Mesendoderm (in vitro differentiated cells): ENCODE measurements around the gene SPEG.
A peak's percentile ranks its signal among the peaks of the same experiment; 100 is the strongest.

Source experiments
- DNase-seq: peaks from one replicate; pipeline ENCODE4 v3.0.0; 2013
- H2AK5ac ChIP-seq: 2 replicates; pipeline ENCODE4 v1.6.1; 2013; ENCODE audit warnings: low read length, inconsistent platforms
- H2BK120ac ChIP-seq: 2 replicates; pipeline ENCODE4 v1.6.1; 2013; ENCODE audit warnings: low read depth, mild to moderate bottlenecking, low read length, moderate library complexity, mixed read lengths
- H2BK15ac ChIP-seq: replicated peaks from 2 replicates; pipeline ENCODE4 v1.6.1; 2013; ENCODE audit warnings: low read depth, mild to moderate bottlenecking, moderate library complexity
- H2BK5ac ChIP-seq: 2 replicates; pipeline ENCODE4 v1.6.1; 2013; ENCODE audit warnings: low read length, inconsistent platforms
- H3K18ac ChIP-seq: 2 replicates; pipeline ENCODE4 v1.6.1; 2013; ENCODE audit warnings: mild to moderate bottlenecking, low read length, mixed read lengths
- H3K23ac ChIP-seq: one replicate; pipeline ENCODE4 v1.6.1; 2013; ENCODE audit warnings: low read length
- H3K27ac ChIP-seq: 2 replicates; pipeline ENCODE4 v1.5.1; 2013; ENCODE audit warnings: low read depth, mild to moderate bottlenecking, inconsistent platforms, low read length, moderate library complexity
- H3K27me3 ChIP-seq: 2 replicates; pipeline ENCODE4 v1.6.1; 2013; ENCODE audit warnings: low read length, control low read depth, mild to moderate bottlenecking, inconsistent platforms; ENCODE audit not compliant: insufficient read depth, poor library complexity
- H3K36me3 ChIP-seq: 2 replicates; pipeline ENCODE4 v1.6.1; 2013; ENCODE audit warnings: low read length, inconsistent platforms; ENCODE audit not compliant: control insufficient read depth, insufficient read depth
- H3K4ac ChIP-seq: one replicate; pipeline ENCODE4 v1.6.1; 2013; ENCODE audit warnings: low read depth, mild to moderate bottlenecking, low read length, moderate library complexity
- H3K4me1 ChIP-seq: 2 replicates; pipeline ENCODE4 v1.6.1; 2013; ENCODE audit warnings: low read depth, low read length, inconsistent platforms; ENCODE audit not compliant: control insufficient read depth
- H3K4me2 ChIP-seq: 2 replicates; pipeline ENCODE4 v1.6.1; 2013; ENCODE audit warnings: low read length
- H3K4me3 ChIP-seq: 2 replicates; pipeline ENCODE4 v1.5.1; 2013; ENCODE audit warnings: mild to moderate bottlenecking, low read length
- H3K56ac ChIP-seq: one replicate; pipeline ENCODE4 v1.6.1; 2013; ENCODE audit warnings: low read length
- H3K79me1 ChIP-seq: 2 replicates; pipeline ENCODE4 v1.6.1; 2013; ENCODE audit warnings: low read length, inconsistent platforms
- H3K79me2 ChIP-seq: 2 replicates; pipeline ENCODE4 v1.6.1; 2013; ENCODE audit warnings: mild to moderate bottlenecking, low read length; ENCODE audit not compliant: control insufficient read depth, insufficient read depth
- H3K9ac ChIP-seq: 2 replicates; pipeline ENCODE4 v1.6.1; 2013; ENCODE audit warnings: low read length, inconsistent platforms
- H4K5ac ChIP-seq: one replicate; pipeline ENCODE4 v1.6.1; 2013; ENCODE audit warnings: low read length
- H4K8ac ChIP-seq: one replicate; pipeline ENCODE4 v1.6.1; 2013; ENCODE audit warnings: low read depth, mild to moderate bottlenecking, control low read depth, low read length, moderate library complexity
- WGBS: extraction: QIAGEN DNeasy Blood & Tissue Kit; methylation state at CpG from one replicate; pipeline ENCODE4 v1.1.7; 2013; ENCODE audit warnings: low lambda C conversion rate, missing lambda C conversion rate; ENCODE audit not compliant: insufficient coverage; ENCODE audit errors: extremely low coverage; 5-methylcytosine and 5-hydroxymethylcytosine counted together

The SPEG gene

DNA sequence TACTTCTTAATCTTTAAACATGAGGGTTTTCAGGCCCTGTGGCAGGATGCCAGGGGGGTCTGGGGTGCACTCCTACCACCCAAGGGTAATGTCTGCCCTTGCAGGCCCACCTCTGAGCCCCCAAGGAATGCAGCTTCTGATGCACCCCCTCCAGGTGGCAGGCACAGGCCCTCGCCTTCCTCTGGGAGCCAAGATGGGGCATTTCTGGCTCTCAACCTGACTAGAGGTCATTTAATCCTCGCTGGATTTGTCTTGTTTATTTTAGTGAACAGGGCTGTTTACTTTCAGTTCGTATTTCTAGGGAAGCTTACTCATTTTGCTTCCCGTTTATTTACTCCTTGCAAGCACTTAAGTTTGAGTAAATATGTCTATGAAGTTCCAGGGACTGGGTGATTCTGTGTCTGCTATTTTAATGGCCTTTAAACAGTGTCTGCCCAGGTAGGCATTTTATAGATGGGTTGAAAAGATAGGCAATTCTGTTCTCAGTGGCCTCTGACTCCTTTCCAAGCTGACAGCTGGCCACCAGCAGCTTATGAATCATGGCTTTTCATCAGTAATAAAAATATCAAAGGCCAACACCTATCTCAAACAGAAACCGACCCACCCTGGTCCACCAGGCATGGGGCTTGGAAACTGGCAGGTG is 35.8 kb upstream of the SPEG start:
- Histone ChIP-seq H3K4ac (no peak overlapping the region), H2BK15ac (no peak overlapping the region), H3K79me2 (no peaks in the 10 kb centered on the region), H3K56ac (no peak overlapping the region), H3K4me2 (no peak overlapping the region), H3K27ac (no peak overlapping the region), H3K9ac (no peak overlapping the region), H2AK5ac (no peak overlapping the region), H3K4me3 (no peak overlapping the region), H4K8ac (no peak overlapping the region), H2BK5ac (no peak overlapping the region), H4K5ac (no peak overlapping the region), H3K4me1 (no peaks in the 10 kb centered on the region), H3K23ac (no peak overlapping the region), H3K36me3 (no peaks in the 10 kb centered on the region), H2BK120ac (no peak overlapping the region), H3K27me3 (no peaks in the 10 kb centered on the region), H3K79me1 (no peaks in the 10 kb centered on the region), H3K18ac (no peak overlapping the region)
- no CpG with 5 or more reads among the region's 5 CpGs for WGBS
- DNase-seq, result no peak

DNA sequence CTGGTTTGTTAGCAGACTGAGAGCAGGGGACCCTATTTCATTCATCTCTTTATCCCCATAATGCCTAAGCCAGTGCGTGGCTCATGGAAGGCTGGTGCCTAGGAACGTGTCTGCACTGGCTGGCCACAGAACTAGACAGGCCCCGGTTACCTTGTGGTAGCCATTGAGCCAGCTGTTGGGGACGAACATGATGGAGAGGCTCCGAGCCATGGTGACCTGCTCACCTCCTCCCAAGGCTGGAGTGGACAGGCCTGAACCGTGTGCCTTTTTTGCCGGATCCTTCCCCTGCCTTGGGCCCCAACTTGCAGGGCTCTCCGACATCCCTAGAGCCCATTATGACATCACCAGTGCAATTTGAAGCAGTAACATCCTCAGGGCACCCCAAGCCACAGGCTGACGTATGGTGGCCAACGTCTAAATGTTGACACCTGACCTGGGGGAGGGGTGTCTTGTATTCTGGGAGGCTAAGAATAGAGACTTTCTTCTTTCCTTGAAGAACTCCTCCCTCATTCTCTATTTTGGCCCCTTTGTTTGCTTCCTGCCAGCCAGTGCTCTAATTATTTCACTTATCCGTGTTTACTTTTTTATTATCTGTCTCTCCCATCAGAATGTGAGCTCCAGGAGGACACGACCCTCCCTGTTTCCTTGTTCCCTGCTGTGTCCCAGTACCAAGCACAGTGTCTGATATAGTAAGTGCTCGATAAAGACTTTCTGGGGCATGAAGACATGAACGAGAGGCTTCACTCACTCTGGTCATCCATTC is 34.7 kb upstream of the SPEG start:
- H2BK15ac ChIP-seq, result no peak overlapping the region
- no peak overlapping the region for H2BK5ac ChIP-seq
- H3K18ac ChIP-seq, result no peak overlapping the region
- no peaks in the 10 kb centered on the region for H3K36me3 ChIP-seq
- H4K8ac ChIP-seq, result no peak overlapping the region
- no peaks in the 10 kb centered on the region for H3K79me1 ChIP-seq
- no peak overlapping the region for H3K9ac ChIP-seq
- no peak overlapping the region for H3K27ac ChIP-seq
- no peak overlapping the region for H3K4ac ChIP-seq
- H2BK120ac ChIP-seq, result no peak overlapping the region
- no peak for DNase-seq
- H2AK5ac ChIP-seq, result no peak overlapping the region
- no peak overlapping the region for H3K4me2 ChIP-seq
- no peaks in the 10 kb centered on the region for H3K4me1 ChIP-seq
- no peak overlapping the region for H3K4me3 ChIP-seq
- no peaks in the 10 kb centered on the region for H3K27me3 ChIP-seq
- no peaks in the 10 kb centered on the region for H3K79me2 ChIP-seq
- H3K56ac ChIP-seq, result no peak overlapping the region
- no peak overlapping the region for H3K23ac ChIP-seq
- H4K5ac ChIP-seq, result no peak overlapping the region
- WGBS, result no CpG with 5 or more reads among the region's 14 CpGs

DNA sequence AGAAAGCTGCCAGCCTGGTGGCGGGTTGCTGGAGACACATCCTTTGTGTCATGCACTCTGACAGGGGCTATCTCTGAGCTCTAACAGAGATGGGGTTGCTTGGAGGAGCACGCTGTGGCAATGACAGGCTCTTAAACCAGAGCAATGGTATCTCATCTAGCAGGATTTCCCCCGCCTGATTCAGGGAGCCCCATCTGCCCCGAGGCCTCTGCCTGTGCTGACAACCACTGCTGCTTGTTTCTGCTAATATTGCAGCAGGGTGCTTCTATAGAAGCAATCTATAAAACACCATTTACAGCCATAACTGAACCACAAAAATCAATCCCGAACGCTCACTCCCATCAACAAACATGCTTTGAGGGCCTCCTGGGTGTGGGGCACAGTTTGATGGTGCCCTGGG is 34.1 kb upstream of the SPEG start:
- Histone ChIP-seq H3K4me2 (no peak overlapping the region), H3K27me3 (no peaks in the 10 kb centered on the region), H3K18ac (no peak overlapping the region), H3K23ac (no peak overlapping the region), H2BK15ac (no peak overlapping the region), H3K4ac (no peak overlapping the region), H3K56ac (no peak overlapping the region), H3K79me1 (no peaks in the 10 kb centered on the region), H3K4me3 (no peak overlapping the region), H3K9ac (no peak overlapping the region), H2AK5ac (no peak overlapping the region), H3K36me3 (no peaks in the 10 kb centered on the region), H3K27ac (no peak overlapping the region), H4K5ac (no peak overlapping the region), H2BK120ac (no peak overlapping the region), H3K4me1 (no peaks in the 10 kb centered on the region), H2BK5ac (no peak overlapping the region), H4K8ac (no peak overlapping the region), H3K79me2 (no peaks in the 10 kb centered on the region)
- no peak for DNase-seq
- WGBS, result no CpG with 5 or more reads among the region's 6 CpGs

DNA sequence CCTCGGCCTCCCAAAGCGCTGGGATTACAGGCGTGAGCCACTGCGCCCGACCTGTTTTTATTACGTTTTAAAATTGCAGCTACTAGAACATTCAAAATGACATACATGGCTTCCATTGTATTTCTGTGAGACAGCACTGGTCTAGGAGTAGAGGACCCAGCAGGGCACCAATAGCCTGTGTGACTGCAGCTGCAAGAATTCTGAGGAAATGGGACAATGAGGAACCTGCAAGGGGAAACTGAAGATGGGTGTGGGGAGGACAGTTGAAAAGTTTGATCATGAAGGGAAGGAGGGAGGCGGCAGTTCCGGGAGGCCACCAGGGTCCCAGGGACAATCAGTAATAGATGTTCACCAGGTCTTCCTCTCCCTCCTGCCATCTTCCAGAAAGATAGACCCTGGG is 33.0 kb upstream of the SPEG start:
- H3K18ac ChIP-seq, result no peak overlapping the region

DNA sequence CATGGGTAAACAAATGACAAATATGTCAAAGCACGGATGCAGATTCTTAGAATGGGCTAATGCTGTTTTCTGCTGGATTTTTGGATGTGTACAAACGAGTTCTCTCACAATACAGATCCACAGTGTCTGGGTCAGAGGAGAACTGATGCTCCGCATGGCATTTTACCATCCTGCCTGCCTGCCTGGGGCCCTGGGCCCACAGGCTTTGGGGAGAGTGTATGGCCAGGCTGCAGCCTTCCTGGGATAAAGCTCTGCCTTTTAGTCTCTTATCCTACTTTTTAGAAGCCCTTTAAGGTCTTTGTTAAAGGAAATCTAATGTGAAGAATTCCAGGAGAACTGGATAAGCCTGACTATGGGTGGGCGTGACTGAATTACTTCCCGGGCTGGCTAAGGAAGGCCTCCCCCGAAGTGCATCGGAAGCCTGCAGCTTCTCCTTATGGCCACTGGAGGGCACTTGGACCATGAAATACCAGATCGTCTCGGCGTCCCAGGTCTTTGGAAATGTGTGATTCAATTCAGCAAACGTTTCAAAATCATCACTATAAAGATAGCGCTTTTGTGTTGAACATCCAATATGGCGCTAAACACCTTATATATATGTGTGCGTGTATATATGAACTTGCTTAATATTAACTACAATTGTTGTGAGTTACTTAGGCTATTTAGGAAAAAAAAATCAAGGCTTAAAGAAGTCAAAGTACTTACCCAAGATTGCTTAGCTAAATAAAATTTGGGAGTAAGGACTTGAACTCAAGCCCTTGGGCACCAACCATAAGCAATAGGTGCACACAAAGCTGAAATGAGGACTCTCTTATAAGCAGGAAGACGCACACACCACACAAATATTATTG is 31.8 kb upstream of the SPEG start:
- no peak overlapping the region for H3K23ac ChIP-seq
- H4K5ac ChIP-seq, result no peak overlapping the region
- no peaks in the 10 kb centered on the region for H3K27me3 ChIP-seq
- peak overlapping the region; percentile 25 for H3K9ac ChIP-seq
- H2BK5ac ChIP-seq, result no peak overlapping the region
- no peak overlapping the region for H3K4me3 ChIP-seq
- peak overlapping the region; percentile 32 for H3K27ac ChIP-seq
- no peak overlapping the region for H2BK15ac ChIP-seq
- no CpG with 5 or more reads among the region's 15 CpGs for WGBS
- H3K4me2 ChIP-seq, result no peak overlapping the region
- H3K79me2 ChIP-seq, result no peaks in the 10 kb centered on the region
- H3K36me3 ChIP-seq, result no peaks in the 10 kb centered on the region
- H4K8ac ChIP-seq, result no peak overlapping the region
- no peak overlapping the region for H2AK5ac ChIP-seq
- no peak overlapping the region for H2BK120ac ChIP-seq
- H3K18ac ChIP-seq, result no peak overlapping the region
- DNase-seq, result peak; percentile 90
- no peak overlapping the region for H3K4ac ChIP-seq
- peak overlapping the region; percentile 49 for H3K56ac ChIP-seq
- H3K4me1 ChIP-seq, result no peaks in the 10 kb centered on the region
- H3K79me1 ChIP-seq, result no peaks in the 10 kb centered on the region

More for the DNA sequence above, 33.0 kb upstream of the SPEG start:
- Histone ChIP-seq H3K56ac (no peak overlapping the region), H3K4ac (no peak overlapping the region), H2BK120ac (no peak overlapping the region), H4K5ac (no peak overlapping the region), H3K36me3 (no peaks in the 10 kb centered on the region), H3K4me2 (no peak overlapping the region), H3K79me1 (no peaks in the 10 kb centered on the region), H3K79me2 (no peaks in the 10 kb centered on the region), H3K9ac (no peak overlapping the region), H2AK5ac (no peak overlapping the region), H3K27ac (no peak overlapping the region), H3K23ac (no peak overlapping the region), H3K4me1 (no peaks in the 10 kb centered on the region), H2BK15ac (no peak overlapping the region), H3K27me3 (no peaks in the 10 kb centered on the region), H2BK5ac (no peak overlapping the region), H3K4me3 (no peak overlapping the region), H4K8ac (no peak overlapping the region)
- DNase-seq, result no peak
- WGBS, result no CpG with 5 or more reads among the region's 8 CpGs
